Hematopoietic multipotent progenitor cell treated with erythropoietin and hydrocortisone succinate and interleukin-3 and kit ligand, for 6 days (in vitro differentiated cells): ENCODE data around the gene HDGFL3.
A peak's percentile ranks its signal among the peaks of the same experiment; 100 is the strongest.
"Not testable (repeated sequence)": the region's sequence is repeated elsewhere in the genome, so short reads cannot be mapped to it uniquely, and the experiment has no call there.

ENCODE experiments used
- DNase-seq: peaks from one replicate; pipeline ENCODE4 v3.0.0-alpha.2; 2015

Gene HDGFL3

DNA sequence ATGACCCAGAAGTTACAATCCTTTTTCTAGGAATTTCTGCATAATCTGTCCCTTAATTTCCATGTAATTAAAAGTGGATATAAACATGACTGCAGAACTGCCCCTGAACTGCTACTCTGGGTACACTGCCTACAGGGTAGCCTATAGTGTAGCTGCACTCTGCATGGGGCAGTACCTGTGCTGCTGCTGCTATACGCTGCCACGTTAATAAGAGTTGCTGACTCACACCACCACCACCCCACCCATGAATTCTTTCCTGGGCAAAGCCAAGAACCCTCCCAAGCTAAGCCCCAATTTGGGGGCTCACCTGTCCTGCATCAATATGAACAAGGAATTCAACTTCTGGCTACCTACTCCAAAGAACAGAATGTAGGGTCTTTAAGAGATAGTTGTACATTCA is 13.9 kb downstream of the HDGFL3 start:
- DNase-seq: peak; percentile 30

DNA sequence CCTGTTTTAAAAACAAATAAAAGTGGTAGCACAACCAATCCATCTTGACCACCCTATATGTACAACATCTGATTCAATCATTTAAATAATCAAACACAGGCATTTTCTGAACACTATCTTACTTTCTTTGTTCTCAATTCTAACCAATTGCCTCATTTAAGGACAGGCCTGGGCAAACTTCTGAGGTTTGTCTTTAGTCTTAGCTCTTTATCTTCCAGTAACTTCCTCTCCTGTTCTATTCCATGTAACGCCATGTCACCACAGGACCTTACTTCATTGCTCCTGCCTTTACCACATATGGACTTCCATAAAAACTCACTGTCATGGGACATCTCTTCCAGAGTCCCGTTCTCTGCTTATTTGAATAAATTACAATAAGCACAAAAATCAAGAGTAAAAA is 14.9 kb downstream of the HDGFL3 start:
- peak; percentile 11 for DNase-seq

DNA sequence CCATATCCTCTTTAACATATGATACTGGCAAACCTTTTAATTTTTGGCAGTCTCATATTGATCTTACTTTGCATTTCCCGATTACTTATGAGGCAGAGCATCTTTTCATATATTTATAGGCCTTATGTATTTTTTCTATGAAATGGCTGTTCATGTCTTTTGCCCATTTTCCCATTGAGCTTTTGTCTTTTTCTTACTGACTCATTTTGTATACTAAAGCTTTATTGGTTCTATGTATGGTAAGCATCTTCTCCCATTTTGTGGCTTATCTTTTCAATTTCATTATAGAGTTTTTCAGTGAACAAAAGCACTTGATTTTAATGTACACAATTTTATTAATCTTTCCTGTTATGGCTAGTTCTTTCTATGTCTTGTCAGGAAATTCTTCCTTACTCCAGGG is 17.2 kb downstream of the HDGFL3 start:
- no peak for DNase-seq

DNA sequence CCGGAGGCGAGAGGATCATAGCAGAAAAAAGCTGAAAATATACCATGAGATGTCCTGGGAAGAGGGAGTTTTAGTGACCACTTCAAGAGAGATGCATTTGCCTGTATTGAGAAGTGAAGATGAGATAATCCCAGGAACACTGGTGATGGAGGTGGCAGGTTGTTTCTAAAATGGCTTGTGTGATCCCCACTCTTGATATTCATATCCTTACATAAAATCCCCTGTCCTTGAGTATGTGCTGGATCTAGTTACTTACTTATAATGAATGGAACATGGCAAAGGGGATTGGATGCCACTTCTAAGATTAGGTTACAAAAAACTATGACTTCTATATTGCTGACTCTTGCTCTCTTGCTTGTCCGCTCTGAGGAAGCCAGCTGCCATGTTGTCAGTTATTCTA is 22.1 kb downstream of the HDGFL3 start:
- no peak for DNase-seq

DNA sequence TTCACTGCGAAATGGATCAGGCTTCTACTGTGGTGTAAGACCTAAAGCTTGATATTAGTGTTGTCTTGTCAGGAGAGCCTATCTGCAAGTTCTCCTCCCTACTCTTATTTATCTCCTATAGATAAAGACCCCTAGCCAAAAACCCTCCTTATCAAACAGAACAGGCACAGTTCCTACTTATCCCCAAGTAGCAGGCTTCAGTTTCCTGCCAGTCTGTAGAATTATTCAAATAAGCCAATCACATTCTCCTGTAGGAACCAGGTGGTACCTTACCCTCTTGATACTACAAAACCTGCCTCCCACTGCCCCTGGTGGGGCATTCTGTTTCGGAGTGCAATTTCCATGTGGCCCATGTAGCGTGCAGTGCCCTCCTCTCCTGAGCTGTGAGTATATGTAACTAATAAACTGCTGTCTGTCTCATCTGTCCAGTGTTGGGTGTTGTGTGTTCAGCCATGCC is 28.7 kb downstream of the HDGFL3 start:
- DNase-seq: peak; percentile 75

DNA sequence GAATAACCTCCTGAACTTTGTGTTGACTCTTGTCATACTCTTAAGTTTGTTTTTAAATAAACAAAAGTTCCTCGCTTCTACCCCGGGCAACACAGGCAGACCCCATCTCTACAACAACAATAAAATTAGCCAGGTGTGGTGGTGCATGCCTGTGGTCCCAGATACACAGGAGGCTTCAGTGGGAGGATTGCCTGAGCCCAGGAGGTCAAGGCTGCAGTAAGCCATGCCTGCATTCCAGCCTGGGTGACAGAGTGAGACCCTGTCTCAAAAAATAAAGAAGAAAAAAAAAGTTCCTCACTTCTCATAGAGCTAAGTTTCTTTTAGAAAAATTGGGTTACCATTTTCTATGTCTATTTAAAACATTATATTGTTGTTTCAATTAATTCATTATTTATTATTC is 29.2 kb downstream of the HDGFL3 start:
- DNase-seq: no peak

DNA sequence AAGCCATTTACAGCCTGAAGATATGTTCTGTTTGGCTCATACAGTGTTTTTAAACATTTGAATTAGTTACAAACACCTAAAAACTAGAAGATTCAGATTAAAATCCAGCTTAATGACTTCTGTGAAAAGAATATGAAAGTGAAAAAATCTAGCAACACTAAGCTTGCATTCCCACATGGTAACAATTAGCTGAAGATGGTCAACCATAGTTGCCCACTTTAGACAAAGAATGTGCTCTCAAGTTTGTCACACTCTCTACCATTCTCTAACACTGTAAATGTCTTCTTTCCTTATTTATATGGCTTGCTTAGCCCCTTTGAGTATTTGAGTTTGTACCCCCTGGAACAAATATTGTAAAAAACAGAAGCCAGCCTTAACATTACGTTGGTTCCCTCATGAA is 32.7 kb downstream of the HDGFL3 start:
- no peak for DNase-seq

DNA sequence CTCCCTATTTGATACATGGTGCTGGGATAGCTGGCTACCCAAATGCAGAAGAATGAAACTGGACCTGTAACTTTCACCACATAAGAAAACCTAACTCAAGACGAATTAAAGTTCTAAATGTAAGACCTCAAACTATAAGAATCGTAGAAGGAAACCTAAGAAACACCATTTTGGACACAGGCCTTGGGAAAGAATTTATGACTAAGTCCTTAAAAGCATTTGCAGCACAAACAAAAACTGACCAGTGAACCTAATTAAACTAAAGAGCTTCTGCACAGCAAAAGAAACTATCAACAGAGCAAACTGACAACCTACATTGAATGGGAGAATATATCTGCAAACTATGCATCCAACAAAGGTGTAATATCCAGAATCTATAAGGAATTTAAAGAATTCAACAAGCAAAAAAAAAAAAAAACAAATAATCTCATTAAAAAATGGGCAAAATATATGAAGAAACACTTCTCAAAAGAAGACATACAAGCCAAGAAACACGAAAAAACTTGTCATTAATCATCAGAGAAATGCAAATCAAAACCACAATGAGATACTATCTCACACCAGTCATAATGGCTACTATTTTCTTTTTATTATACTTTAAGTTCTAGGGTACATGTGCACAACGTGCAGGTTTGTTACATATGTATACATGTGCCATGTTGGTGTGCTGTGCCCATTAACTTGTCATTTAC is 37.0 kb downstream of the HDGFL3 start:
- no peak for DNase-seq

DNA sequence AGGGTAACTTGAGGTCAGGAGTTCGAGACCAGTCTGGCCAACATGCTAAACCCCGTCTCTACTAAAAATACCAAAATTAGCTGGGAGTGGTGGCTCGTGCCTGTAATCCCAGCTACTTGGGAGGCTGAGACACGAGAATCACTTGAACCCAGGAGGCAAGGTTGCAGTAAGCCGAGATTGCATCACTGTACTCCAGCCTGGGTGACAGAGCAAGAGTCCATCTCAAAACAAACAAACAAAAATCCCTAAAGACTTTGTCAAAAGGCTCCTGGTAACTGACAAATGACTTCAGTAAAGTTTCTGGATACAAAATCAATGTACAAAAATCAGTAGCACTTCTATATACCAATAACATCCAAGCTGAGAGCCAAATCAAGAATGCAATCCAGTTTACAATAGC is 38.0 kb downstream of the HDGFL3 start:
- not testable (repeated sequence) for DNase-seq

DNA sequence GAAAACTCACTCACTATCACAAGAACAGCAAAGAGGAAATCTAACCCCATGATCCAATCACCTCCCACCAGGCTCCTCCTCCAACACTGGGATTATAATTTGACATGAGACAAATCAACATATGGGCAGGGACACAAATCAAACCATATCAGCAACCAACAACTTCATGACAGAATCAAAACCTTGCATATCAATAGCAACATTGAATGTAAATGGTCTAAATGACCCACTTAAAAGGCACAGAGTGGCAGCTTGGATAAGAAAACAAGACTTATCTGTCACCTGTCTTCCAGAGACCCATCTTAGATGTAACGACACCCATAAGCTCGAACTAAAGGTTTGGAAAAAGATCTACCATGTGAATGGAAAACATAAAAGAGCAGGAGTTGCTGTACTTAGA is 40.8 kb downstream of the HDGFL3 start:
- peak; percentile 17 for DNase-seq

DNA sequence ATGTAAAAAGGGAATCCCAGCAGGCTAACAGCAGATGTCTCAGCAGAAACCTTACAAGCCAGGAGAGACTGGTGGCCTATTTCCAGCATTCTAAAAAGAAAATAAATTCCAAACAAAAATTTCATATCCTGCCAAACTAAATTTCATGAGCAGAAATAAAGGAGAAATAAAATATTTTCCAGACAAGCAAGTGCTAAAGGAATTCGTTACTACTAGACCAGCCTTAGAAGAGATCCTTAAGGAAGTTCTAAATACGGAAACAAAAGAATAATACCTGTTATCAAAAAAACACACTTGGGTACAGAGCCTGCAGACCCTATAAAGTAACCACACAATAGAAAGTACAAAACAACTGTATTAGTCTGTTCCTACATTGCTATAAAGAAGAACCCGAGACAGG is 41.4 kb downstream of the HDGFL3 start:
- no peak for DNase-seq

DNA sequence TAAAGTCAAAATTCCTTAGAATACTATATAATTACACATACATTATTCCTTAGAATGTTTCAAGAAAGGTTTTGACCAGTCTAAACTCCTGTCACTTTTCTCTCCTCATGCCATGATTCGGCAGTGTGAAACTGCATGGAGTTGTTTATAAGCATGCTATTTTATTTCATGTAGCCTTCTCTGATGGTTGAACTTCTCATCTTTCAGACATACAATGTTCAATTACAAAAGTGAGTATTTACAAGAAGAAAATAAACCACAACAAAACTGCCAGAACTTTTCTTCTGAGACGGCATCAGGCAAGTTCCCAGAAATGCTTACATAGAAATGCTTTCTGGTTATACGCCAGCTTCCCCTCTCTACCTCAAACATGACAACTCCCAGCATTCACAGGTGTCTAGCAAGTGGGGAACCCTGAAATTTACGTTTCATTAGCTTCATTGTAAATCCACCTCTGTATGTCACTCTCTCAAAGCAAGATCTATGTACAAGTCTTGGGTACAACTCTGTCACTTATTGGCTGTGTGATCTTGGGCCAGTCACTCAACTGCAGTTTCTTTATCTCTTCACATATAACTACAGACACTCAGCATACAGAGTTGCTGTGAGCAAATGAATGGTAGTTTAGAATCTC is 42.7 kb downstream of the HDGFL3 start:
- peak; percentile 54 for DNase-seq

DNA sequence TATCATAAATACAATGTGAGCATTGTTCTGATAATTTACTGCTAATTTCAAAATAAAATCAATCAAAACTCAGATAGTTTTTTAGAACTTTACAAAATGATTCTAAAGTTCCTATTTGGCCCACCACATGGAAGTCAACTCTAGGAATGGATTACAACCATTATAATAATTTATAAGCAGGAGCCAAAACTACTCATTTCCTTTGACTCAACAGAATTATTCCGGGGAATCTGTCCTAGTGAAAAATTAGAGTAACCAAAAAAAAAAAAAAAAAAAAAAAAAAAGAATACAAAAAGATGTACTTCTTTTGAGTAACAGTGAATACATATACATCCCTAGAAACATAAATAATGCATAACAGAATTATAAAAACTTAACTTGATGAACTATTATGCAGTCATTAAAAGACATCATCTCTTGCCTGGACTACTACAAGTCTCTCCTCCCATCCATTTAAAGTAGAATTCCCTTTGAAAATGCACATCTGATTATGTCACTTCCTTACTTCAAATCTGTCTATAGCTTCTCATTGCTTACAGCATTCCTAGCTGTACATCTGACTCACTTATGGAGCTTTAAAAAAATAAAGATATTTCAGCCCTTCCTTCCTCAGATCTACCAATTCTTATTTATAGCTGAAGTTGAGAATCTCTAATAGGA is 43.4 kb downstream of the HDGFL3 start:
- DNase-seq: no peak

DNA sequence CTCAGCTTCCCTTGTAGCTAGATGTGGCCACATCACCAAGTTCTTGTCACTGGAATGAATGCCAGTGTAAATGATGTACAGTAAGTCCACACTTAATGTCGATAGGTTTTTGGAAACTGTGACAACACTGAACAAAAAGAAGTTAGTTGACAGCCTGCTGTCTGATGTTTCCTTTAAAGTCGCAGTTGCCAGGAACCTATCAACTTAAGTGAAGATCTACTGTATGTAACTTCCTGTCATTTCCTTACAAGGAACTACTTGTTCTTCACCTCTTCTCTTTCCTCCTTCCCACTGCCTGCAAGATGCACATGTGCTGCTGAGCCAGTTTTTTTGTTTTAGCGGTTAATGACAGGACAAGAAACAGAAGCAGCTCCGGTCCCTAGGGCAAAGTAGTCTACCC is 44.6 kb downstream of the HDGFL3 start:
- DNase-seq: no peak

DNA sequence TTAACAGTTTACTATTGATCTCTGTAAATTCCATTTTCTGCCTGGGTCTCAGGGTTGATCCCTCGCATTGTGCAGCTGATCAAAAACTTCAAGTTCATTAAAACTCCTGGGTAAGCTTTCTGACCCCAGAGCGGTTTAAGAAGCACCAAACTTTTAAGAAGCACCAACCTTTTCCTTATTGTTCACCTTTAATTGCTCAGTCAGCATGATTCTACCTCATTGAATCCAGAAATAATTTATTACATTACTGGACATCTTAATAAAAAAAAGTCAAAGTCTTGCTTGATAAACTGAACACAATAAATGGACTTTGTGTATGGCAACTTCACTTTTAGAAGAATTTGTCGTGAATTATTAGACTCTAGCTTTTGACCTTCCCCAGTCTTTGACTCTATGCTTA is 46.9 kb downstream of the HDGFL3 start:
- no peak for DNase-seq

DNA sequence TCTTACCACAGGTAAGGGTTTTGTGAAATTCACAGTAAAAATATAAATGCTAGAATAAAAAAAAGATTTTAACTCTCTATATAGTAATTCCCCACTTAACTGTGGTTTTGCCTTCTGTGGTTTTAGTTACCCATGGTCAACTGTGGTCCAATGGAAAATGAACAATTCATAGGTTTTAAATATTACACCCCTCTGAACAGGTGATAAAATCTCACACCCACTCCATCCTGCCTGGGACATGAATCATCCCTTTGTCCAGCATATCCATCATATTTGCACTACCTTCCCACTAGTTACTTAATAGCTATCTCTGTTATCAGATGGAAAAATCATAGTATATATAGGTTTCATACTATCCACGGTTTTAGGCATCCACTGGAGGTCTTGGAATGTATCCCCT is 49.2 kb downstream of the HDGFL3 start:
- DNase-seq: no peak

DNA sequence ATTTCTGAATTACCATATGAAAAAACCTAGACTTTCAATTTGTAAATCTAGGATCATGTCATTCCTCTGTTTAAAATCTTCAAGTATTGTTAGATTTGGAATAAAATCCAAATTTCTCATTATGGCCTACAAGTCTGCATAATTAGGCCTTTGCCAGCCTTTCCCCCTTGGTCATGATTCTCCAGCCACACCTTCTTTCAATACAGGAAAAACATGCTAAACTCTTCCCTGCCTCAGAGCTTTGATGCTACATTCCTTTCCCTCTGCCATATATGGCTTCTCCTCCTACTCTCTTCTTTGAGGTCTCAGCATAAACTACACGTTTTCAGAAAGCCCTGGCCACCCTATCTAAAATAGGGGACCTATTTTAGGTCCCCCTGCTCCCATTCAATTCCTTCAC is 51.7 kb downstream of the HDGFL3 start:
- DNase-seq: no peak

DNA sequence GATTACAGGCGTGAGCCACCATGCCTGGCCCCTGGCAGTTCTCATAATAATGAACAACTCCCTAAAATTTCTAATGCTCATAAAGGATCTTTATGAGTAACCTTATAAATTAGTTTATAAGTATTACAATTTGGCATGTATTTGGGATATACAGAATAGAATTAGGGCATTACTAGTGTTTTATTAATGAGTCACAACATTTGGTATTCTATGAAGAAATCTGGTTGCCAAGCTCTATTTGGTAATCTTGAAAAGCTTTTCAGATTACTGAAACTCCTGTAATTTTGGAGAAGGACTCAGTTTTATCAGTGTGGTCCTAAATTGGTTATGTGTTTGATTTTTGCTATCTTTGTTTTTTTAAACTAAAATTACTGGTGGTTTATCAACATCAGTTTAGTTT is 54.3 kb downstream of the HDGFL3 start:
- DNase-seq: no peak

DNA sequence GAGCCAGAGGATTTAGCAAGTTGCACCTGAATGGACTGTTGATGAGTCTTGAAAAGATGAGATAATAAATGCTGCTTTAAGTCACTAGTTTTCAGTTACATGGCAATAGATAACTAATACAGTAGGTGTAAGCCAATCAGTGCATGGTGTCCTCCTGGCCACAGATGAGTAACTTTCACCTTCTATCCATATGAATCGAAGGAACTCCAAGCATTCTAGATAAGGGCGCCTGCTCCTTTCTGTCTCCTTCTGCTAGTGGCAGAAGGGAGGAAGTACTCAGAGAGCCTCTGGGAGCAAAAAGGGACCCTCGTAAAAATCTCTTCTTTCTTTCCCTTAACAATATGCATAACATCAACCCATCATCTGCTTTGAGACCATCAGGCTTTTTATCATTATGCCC is 62.9 kb downstream of the HDGFL3 start:
- DNase-seq: no peak

DNA sequence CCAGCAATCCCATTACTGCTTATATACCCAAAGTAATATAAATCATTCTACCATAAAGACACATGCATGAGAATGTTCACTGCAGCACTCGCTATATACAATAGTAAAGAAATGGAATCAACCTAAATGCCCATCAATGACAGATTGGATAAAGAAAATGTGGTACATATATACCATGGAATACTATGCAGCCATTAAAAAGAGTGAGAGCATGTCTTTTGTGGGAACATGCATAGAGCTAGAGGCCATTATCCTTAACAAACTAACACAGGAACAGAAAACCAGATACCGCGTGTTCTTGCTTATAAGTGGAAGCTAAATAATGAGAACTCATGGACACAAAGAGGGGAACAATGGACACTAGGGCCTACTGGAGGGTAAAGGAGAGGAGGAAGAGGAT is 65.5 kb downstream of the HDGFL3 start:
- not testable (repeated sequence) for DNase-seq

DNA sequence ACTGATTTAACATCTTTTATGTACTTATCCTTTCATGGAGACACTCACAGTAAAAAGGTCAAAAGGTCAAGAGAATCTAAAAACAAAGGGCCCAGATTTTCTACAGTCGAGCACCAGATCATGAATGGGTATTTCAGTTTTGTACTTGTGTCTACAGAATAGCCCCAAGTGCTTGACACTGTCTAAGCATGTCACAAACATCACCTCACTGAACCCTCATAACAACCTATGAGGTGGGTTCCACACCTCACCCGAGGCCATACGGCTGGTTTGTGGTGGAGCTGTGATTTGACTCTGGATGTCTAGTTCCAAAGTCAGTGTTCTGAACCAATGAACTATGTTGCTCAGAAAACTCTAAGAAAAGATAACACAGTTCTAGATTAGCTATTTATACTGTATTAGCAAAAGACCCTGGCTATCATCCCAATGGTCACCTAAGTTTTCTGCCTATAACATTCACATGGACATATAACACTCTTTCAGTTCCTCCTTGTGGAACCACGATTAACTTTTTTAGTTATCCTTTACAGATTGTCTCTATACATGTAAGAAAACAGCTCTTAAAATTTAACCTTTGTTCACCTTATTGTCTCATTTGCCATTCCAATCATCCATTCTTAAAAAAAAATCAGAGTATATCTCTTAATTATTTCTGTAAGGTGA is 74.6 kb downstream of the HDGFL3 start:
- DNase-seq: no peak

DNA sequence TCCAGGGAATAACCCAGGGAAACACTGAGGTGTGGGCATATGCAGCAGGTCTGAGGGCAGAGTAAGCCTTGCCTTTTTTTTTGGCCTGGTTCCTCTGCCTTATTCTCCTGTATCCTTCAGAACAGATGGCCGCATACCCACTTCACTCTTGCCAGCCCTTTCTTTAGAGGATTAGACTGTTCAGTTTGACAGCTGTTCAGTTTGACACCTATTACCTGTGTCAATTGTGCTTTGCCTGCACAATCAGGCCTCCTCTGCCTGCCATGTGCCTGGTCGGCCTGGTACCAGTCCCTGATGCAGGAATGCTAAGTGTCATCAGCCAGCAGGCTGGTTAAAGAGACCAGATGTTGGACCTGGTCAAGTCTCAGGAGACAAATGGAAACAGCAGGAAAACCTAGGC is 77.8 kb downstream of the HDGFL3 start:
- DNase-seq: no peak

DNA sequence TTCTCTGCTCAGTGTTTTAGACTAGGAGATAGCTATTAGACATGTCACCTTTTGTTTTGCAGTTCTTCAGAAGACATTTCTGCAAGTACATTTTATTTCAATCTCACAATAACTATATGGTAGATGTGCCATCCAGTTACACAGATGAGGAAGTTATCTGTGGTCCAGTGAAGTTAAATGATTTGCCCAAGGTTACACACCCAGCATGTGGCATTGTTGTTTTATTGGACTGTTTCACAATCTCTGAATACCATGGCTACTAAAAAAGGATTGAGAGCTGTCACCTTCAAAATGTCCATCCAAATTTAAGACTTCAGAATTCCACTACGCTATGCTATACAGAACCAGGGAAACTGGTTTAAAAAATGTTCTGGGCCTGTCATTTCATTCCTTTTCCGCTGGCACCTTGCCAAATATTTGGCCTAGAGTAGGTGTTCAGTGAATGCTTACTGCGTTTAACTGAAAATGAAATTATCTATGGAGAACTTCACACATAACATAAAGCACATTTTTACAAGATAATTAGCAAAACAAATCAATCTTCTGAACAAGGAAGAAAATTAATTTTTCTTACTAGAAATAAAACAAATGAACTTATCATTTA is 80.0 kb downstream of the HDGFL3 start:
- no peak for DNase-seq
